Measurements from ENCODE around the gene TTLL1. TPM values are rescaled to one million over a fixed set of nuclear protein-coding genes. Genes with fewer than 3 reads are reported as not detected.

Gene TTLL1
- total RNA-seq, 1 experiment from 2014 or later: 4.3 TPM

GRCh38 chr22:43099095-43099494 is 9.9 kb upstream of the TTLL1 start:
- TF ChIP-seq ATF3 (IDR thresholded peaks at IDR 0.05): no peak
- TF ChIP-seq TCF7L2 (IDR thresholded peaks at IDR 0.05; ENCODE audit: borderline replicate concordance, extremely low read depth, insufficient read depth, insufficient read length): no peak
- TF ChIP-seq CEBPB (IDR thresholded peaks at IDR 0.05; ENCODE audit: low read depth): no peak
- TF ChIP-seq POLR2AphosphoS5 (IDR thresholded peaks at IDR 0.05; ENCODE audit: low read depth, low read length): no peak
- TF ChIP-seq JUND (IDR thresholded peaks at IDR 0.05): no peak
- no peak for TF ChIP-seq YY1 (IDR thresholded peaks at IDR 0.05; ENCODE audit: extremely low read depth, insufficient replicate concordance, low read depth, low read length)
- TF ChIP-seq CTCF (IDR thresholded peaks at IDR 0.05 in 2 of 3, conservative IDR thresholded peaks at IDR 0.05 in 1 of 3; ENCODE audit: borderline replicate concordance in 1 of 3, insufficient read depth in 1 of 3, low read depth in 2 of 3, low read length in 2 of 3): no peak
- no peak for TF ChIP-seq EGR1 (IDR thresholded peaks at IDR 0.05; ENCODE audit: low read depth)
- TF ChIP-seq FOSL1 (IDR thresholded peaks at IDR 0.05; ENCODE audit: low read depth): no peak
- TF ChIP-seq RAD21 (IDR thresholded peaks at IDR 0.05; ENCODE audit: low read depth): no peak
- no peak for TF ChIP-seq SP1 (IDR thresholded peaks at IDR 0.05; ENCODE audit: low read depth)
- no peak for TF ChIP-seq ZFX (IDR thresholded peaks at IDR 0.05)
- no peak for TF ChIP-seq MAX (IDR thresholded peaks at IDR 0.05)
- no peak for TF ChIP-seq ZNF274 (IDR thresholded peaks at IDR 0.05; ENCODE audit: low read depth, low read length)
- no peak for TF ChIP-seq POLR2A (IDR thresholded peaks at IDR 0.05; ENCODE audit: borderline replicate concordance, extremely low read depth, insufficient read depth, insufficient read length)
- no peak for TF ChIP-seq EZH2phosphoT487 (IDR thresholded peaks at IDR 0.05; ENCODE audit: borderline replicate concordance)
- no peak for TF ChIP-seq ELF1 (IDR thresholded peaks at IDR 0.05; ENCODE audit: borderline replicate concordance, low read depth)
- no peak for TF ChIP-seq SRF (IDR thresholded peaks at IDR 0.05; ENCODE audit: low read depth)
- no peak for TF ChIP-seq SIN3A (IDR thresholded peaks at IDR 0.05; ENCODE audit: low read depth)
- POLR2A ChIA-PET: no interaction called here
- H3K27me3 ChIP-seq (ENCODE audit: insufficient read depth, low read length): no peaks in the 10 kb centered on the region
- RAD21 ChIA-PET (ENCODE audit: low non-redundant PET in 1 of 2, low total read pairs in 2 of 2, uncharacterized antibody in 2 of 2, unreplicated experiment in 2 of 2): no interaction called here
- no peak overlapping the region for H3K4me2 ChIP-seq (ENCODE audit: low read length)
- no peaks in the 10 kb centered on the region for H3K36me3 ChIP-seq (ENCODE audit: control insufficient read depth in 1 of 2, insufficient read depth in 2 of 2, low read length in 2 of 2)
- intact Hi-C loops (cut with micrococcal nuclease): loop anchor here (10.0 kb wide), 1 partner anchor 164 kb away; no protein-coding TSS in a partner anchor
- DNase-seq (ENCODE audit: low read depth, low spot score) (no peak), ATAC-seq (no peak)
- no peak overlapping the region for H3K9ac ChIP-seq (ENCODE audit: low read length)
- CTCF ChIA-PET: interaction anchor here (1.4 kb wide), 1 partner anchor 9 kb away, joined by 3 read pairs; no protein-coding TSS in a partner anchor
- peaks cover 12 to 20% of the 10 kb centered on the region in 2 experiments for H3K4me1 ChIP-seq (ENCODE audit: control insufficient read depth in 1 of 2, insufficient read depth in 2 of 2, low read length in 2 of 2)
- H2AFZ ChIP-seq (ENCODE audit: low read depth, low read length, poor library complexity, severe bottlenecking): no peak overlapping the region
- peaks cover 3 to 9% of the 10 kb centered on the region in 2 experiments; a peak in 2 of 4 replicates for H3K9me3 ChIP-seq (ENCODE audit: control insufficient read depth in 1 of 2, insufficient read depth in 1 of 2, low read depth in 1 of 2, low read length in 2 of 2)
- H3K27ac ChIP-seq (ENCODE audit: low read depth, low read length): no peak overlapping the region
- no peaks in the 10 kb centered on the region for H3K9me2 ChIP-seq (ENCODE audit: insufficient read depth)
- H3K79me2 ChIP-seq (ENCODE audit: insufficient read depth, low read length): no peaks in the 10 kb centered on the region
- H4K20me1 ChIP-seq (ENCODE audit: insufficient read depth): no peaks in the 10 kb centered on the region
- H3K4me3 ChIP-seq (replicated peaks in 1 of 2; ENCODE audit: low read depth in 1 of 2, low read length in 2 of 2): no peak overlapping the region
- BruUV-seq (replicated peaks): no TSS peak
